Measurements from ENCODE around the gene CEP43. TPM values are rescaled to one million over a fixed set of nuclear protein-coding genes. Genes with fewer than 3 reads are reported as not detected.

CEP43 gene
- total RNA-seq, 3 donors from 2014 or later = 20.4 to 24.7 (median 24.2) TPM

- Histone ChIP-seq H3K4me3 (no peak overlapping the region), H3K36me3 (ENCODE audit: low read depth) (peaks cover 9% of the 10 kb centered on the region), H3K9me3 (no peaks in the 10 kb centered on the region), H3K4me1 (ENCODE audit: low read depth) (no peaks in the 10 kb centered on the region)
- intact Hi-C loops (cut with DNase I, micrococcal nuclease) = no loop called here
- no peak for ATAC-seq
- DNase-seq = no peak
- no peak for TF ChIP-seq CTCF (IDR thresholded peaks at IDR 0.05)
Measured at GRCh38 chr6:167031082-167031709, 32.0 kb downstream of the CEP43 start.

DNA sequence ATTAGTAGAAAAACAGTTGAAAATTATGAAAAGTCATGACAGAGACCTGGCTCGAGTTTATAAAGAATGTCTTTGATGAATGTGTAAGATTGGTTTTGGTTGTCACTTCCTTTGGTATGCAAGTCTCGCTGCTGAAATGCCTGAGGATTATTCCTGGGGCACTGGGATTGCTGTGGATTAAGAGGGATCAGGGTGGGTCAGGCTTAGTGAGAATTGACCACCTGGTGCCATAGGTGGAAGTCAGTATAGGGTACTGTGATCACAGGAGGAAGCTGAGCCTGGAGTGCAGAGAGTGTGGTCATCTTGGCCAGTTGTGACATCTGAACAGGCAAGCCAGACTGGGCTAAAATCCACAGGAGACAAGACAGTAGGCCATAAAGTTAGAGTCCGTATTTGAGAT lies 34.9 kb downstream of the CEP43 start:
- H3K36me3 ChIP-seq (ENCODE audit: low read depth) = peaks cover 9% of the 10 kb centered on the region
- no peak for ATAC-seq
- intact Hi-C loops (cut with DNase I, micrococcal nuclease) = no loop called here
- no peak for DNase-seq
- H3K9me3 ChIP-seq = no peaks in the 10 kb centered on the region
- TF ChIP-seq CTCF (IDR thresholded peaks at IDR 0.05) = no peak
- no peak overlapping the region for H3K4me3 ChIP-seq
- H3K4me1 ChIP-seq (ENCODE audit: low read depth) = no peaks in the 10 kb centered on the region

DNA sequence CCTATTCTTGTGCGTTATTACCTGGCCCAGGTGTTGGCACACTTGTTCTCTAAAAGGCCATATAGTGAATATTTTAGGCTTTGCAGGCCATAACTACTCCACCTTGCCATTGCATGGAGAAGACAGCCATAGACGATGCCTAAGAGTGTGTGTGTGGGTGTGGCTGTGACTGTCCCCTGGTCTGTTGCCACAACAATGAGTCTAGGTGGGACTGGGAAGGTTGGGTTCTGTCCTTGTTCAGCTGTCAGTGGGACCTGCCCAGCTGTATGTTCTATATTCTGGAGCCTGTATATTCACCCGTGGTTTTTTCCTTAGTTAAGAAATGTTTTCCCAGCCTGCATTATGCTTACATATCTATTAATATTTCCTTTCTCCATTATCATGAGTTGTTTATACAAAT lies 38.6 kb downstream of the CEP43 start:
- DNase-seq (no peak), ATAC-seq (no peak)
- H3K4me1 ChIP-seq (ENCODE audit: low read depth) = no peaks in the 10 kb centered on the region
- no peak overlapping the region for H3K4me3 ChIP-seq
- H3K9me3 ChIP-seq = no peaks in the 10 kb centered on the region
- peaks cover 9% of the 10 kb centered on the region for H3K36me3 ChIP-seq (ENCODE audit: low read depth)
- no peak for TF ChIP-seq CTCF (IDR thresholded peaks at IDR 0.05)
- intact Hi-C loops (cut with DNase I, micrococcal nuclease) = no loop called here

DNA sequence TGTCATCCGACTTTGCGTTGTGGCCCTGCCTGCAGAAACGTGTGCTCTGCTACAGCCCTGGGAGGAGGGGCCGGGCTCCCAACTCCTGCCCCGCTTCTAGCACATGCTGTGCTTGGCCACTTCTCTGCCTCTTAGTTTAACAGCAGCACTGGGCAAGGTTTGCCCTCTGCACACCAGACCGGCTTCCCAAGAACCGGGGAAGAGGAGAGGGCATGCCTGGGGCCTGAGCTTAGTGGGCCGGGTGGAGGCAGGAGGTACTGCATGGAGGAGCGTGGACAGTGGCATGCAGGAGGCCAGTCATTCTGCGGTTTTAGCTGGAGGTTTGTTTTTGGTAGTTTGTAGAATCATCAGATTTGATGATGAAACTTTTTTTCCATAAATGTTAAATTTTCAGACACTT lies 45.5 kb downstream of the CEP43 start:
- no peak for TF ChIP-seq CTCF (IDR thresholded peaks at IDR 0.05)
- ATAC-seq (no peak), DNase-seq (no peak)
- Histone ChIP-seq H3K36me3 (ENCODE audit: low read depth) (no peaks in the 10 kb centered on the region), H3K4me1 (ENCODE audit: low read depth) (no peaks in the 10 kb centered on the region), H3K9me3 (no peaks in the 10 kb centered on the region), H3K4me3 (no peak overlapping the region)
- intact Hi-C loops (cut with DNase I, micrococcal nuclease) = no loop called here

DNA sequence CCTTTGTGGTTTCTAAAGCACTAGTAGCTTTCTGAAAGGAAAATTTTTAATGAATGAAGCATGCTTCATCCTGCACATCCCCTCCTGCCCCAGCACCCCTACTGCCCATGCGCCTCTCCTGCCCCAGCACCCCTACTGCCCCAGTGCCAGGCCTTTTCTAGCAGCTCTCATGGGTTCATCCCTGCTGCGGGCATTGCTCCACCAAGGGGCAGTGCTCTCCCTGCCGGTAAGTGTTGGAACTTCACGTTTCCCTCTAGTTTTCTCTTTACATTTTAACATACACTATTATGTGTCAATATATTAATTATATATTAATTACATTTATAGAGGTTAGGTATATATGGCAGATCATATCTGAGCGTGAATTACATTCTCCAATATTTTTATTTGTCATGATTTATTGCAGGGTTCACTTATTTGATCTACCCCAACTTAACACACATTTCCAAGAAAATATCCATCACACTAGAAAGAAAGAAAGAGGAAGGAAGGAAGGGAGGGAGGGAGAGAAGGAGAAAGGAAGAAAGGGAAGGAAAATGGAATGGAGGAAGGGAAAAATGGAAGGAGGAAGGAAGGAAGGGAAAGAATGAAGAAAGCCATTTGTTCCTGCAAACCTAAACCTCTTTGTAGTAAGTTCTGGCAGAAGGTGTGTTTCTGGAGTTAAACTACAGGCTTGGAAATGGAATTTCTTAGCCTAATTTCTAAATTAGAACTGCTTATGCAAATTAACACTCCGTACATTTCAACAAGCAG lies 46.8 kb downstream of the CEP43 start:
- no peak overlapping the region for H3K4me3 ChIP-seq
- no peaks in the 10 kb centered on the region for H3K36me3 ChIP-seq (ENCODE audit: low read depth)
- no peak for DNase-seq
- TF ChIP-seq CTCF (IDR thresholded peaks at IDR 0.05) = no peak
- H3K4me1 ChIP-seq (ENCODE audit: low read depth) = no peaks in the 10 kb centered on the region
- intact Hi-C loops (cut with DNase I, micrococcal nuclease) = no loop called here
- no peaks in the 10 kb centered on the region for H3K9me3 ChIP-seq
- ATAC-seq = no peak
